RWPE2 (cell line): ENCODE results near the gene SLC12A7.

Source experiments
- ATAC-seq: fragments of 200-7000 bp; cut with Tn5 transposase; 3 replicates; pipeline ENCODE4 v1.9.1; 2021; ENCODE audit warnings: low read depth
- DNase-seq: peaks from one replicate; pipeline ENCODE4 v3.0.0-alpha.2; 2020; ENCODE audit warnings: low spot score
- H3K27ac ChIP-seq: fragments of 450-650 bp; 2 replicates; pipeline ENCODE4 v1.5.1; 2017; ENCODE audit warnings: mild to moderate bottlenecking; ENCODE audit not compliant: poor library complexity, severe bottlenecking
- H3K27me3 ChIP-seq: fragments of 250-450 bp; sonication (Bioruptor Pico); 2 replicates; pipeline ENCODE4 v1.5.1; 2021; ENCODE audit warnings: mild to moderate bottlenecking, moderate library complexity; ENCODE audit not compliant: insufficient read depth, poor library complexity, severe bottlenecking
- H3K36me3 ChIP-seq: fragments of 250-450 bp; sonication (Bioruptor Pico); 2 replicates; pipeline ENCODE4 v1.5.1; 2020; ENCODE audit warnings: low read depth, mild to moderate bottlenecking, moderate library complexity
- H3K4me1 ChIP-seq: fragments of 250-450 bp; sonication (Bioruptor Pico); 2 replicates; pipeline ENCODE4 v1.5.1; 2021; ENCODE audit warnings: mild to moderate bottlenecking, moderate library complexity; ENCODE audit not compliant: insufficient read depth, poor library complexity, severe bottlenecking
- H3K4me3 ChIP-seq: fragments of 250-450 bp; sonication (Bioruptor Pico); 2 replicates; pipeline ENCODE4 v1.5.1; 2021; ENCODE audit warnings: mild to moderate bottlenecking, moderate library complexity; ENCODE audit not compliant: severe bottlenecking
- H3K9me3 ChIP-seq: fragments of 250-450 bp; sonication (Bioruptor Pico); 2 replicates; pipeline ENCODE4 v1.5.1; 2021; ENCODE audit warnings: mild to moderate bottlenecking, moderate library complexity; ENCODE audit not compliant: severe bottlenecking
- TF ChIP-seq, protein P1 (sequence below): fragments of 450-650 bp; IDR thresholded peaks from one replicate; pipeline ENCODE4 v1.5.1; 2017; ENCODE audit warnings: mild to moderate bottlenecking, moderate library complexity; ENCODE audit not compliant: poor library complexity, severe bottlenecking

The SLC12A7 gene

DNA sequence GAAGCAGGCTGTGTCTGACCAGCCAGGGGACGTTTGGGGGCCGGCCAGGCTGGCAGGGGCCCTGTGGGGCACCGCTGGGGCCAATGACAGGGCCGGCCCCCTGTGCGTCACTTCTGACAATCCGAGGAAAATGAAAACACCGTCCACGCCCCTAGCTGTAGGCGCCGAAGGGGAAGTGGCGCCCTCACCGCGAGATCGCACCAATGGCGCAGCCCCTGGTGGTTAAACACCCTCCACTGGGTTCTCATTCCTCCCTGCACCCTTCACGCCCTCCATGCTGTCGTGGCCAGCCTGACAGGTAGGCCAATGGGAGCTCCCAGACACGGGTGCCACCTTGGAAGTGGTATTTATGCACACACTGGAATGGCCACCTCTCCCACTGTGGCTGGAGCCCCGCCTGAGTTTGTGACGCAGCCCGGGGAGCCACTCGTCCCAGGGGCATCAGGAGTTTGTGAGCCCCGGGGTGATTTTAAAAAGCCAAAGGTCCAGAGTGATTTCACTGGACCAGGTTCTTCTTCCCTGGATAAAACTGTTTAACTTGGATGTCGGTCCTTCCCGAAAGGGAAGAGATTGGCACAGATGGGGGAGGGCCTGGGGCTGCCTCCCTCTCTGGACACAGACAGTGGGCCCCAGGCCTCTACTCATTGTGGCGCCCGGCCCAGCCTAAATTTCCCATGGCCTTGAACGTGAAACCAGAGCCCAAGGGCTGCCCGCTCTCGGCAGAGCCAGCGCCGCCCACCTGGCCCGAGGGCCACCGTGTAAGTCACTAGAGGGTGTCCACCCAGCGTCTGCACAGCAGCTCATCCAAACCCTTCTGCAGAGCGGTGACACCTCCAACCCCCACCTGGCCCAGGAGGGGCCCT, 53.5 kb downstream of the SLC12A7 start:
- H3K9me3 ChIP-seq = no peaks in the 10 kb centered on the region
- DNase-seq (no peak), ATAC-seq (no peak)
- no peaks in the 10 kb centered on the region for H3K4me1 ChIP-seq
- no peak overlapping the region for H3K27ac ChIP-seq
- no peaks in the 10 kb centered on the region for H3K27me3 ChIP-seq
- H3K36me3 ChIP-seq = no peaks in the 10 kb centered on the region
- H3K4me3 ChIP-seq = no peak overlapping the region
- TF ChIP-seq, protein P1, sequence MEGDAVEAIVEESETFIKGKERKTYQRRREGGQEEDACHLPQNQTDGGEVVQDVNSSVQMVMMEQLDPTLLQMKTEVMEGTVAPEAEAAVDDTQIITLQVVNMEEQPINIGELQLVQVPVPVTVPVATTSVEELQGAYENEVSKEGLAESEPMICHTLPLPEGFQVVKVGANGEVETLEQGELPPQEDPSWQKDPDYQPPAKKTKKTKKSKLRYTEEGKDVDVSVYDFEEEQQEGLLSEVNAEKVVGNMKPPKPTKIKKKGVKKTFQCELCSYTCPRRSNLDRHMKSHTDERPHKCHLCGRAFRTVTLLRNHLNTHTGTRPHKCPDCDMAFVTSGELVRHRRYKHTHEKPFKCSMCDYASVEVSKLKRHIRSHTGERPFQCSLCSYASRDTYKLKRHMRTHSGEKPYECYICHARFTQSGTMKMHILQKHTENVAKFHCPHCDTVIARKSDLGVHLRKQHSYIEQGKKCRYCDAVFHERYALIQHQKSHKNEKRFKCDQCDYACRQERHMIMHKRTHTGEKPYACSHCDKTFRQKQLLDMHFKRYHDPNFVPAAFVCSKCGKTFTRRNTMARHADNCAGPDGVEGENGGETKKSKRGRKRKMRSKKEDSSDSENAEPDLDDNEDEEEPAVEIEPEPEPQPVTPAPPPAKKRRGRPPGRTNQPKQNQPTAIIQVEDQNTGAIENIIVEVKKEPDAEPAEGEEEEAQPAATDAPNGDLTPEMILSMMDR = no peak

DNA sequence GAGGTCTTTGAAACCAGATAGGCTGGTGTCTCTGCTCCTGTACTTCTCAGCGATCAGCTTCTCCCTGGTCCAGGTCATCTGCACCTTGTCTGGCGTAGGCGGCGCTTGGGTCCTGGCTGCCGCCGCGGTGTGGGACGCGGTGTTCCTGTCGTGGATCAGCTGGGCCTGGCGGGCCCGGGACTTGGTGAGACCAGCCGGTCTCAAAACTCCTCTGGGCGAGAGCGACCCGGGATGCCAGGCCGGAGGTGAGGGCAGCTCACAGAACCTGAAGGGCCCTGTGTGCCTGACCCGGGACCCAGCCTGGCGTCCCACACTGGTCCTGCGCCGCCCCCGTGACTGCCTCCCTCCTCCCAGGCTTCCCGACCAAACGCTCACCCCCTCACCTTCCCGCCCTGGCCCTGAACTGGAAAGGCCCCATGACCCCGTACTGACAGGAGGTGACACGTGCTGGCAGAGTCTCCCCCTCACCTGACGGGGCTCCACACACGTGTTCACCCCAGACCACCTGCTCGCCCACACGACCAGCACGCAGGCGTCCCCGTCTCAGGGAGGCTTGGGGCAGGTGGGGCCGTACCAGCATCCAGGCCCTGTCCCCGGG, 54.3 kb downstream of the SLC12A7 start:
- no peaks in the 10 kb centered on the region for H3K27me3 ChIP-seq
- ATAC-seq (no peak), DNase-seq (no peak)
- H3K4me3 ChIP-seq = no peak overlapping the region
- TF ChIP-seq, protein P1 = no peak
- no peak overlapping the region for H3K27ac ChIP-seq
- no peaks in the 10 kb centered on the region for H3K36me3 ChIP-seq
- no peaks in the 10 kb centered on the region for H3K9me3 ChIP-seq
- H3K4me1 ChIP-seq = no peaks in the 10 kb centered on the region

DNA sequence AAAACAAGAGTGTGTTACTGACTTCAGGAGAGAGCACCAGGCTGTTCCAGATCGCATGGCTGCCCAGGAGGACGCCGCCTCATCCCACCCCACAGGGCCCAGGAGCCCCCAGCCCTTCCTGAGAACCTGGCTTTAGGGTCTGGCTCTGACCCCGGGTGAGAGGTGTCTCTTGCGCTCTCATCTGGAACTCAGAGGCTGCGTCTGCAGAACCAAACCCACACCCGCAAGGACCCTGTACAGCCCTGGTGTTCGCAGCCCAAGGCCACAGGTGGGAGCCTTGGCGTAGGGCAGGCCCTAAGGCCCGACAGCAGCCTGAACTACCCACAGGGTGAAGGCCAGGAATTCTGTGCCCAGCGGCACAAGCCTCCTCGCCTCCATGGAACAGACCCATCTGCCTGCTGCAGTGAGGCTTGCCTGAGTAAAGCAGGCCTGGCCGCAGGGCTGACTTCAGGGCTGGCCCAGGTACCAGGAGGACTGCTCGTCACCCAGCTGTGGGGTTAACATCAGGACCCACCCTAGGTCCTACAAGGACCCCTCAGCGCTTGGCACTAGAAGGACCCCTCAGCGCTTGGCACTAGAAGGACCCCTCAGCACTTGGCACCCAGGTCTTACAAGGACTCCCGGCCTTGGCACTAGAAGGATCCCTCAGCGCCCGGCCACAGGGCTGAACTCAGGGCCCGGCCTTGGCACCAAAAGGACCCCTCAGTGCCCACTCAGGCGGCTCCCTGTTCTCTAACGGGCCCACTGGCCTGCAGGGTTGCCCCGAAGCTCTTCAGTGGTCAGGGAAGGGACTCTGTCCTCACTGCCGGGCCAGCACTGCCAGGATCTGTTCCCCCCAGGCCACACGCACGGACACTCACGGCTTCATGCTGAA, 55.0 kb downstream of the SLC12A7 start:
- DNase-seq (no peak), ATAC-seq (no peak)
- Histone ChIP-seq H3K27me3 (no peaks in the 10 kb centered on the region), H3K9me3 (no peaks in the 10 kb centered on the region), H3K27ac (no peak overlapping the region), H3K4me3 (no peak overlapping the region), H3K4me1 (no peaks in the 10 kb centered on the region), H3K36me3 (no peaks in the 10 kb centered on the region)
- TF ChIP-seq, protein P1 = no peak

DNA sequence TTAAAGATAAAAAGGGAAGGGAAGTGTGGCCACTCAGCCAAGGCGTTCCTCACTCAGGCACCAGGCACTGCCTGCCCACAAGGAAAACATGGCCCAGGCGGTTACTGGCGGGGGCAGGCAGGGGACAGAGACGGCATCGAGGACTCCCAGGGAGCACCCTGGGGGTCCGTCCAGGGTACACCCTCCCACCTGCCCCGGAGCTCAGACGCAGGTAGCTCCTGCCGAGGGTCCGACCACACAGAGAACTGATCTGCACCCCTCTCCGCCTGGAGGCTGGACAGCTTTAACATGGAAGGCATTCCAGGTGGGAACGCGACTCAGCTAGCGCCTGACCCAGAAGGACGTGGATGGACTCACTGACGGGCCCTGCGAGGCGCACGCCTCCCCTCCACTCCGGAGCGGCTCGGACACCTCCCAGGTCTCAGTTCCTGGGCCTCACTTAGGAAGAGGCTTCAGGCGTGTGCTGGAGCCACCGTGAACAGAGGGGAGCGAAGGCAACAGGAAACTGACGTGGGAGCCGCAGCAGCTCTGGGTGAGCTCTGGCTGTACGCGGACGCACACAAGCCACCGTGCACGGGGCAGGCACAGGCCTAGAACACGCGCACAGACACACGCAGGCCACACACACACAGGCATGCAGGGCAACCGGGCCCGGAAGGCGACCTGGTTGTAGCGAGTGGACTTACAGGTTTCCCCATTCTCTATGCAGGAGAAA, 55.8 kb downstream of the SLC12A7 start:
- Histone ChIP-seq H3K27me3 (no peaks in the 10 kb centered on the region), H3K36me3 (no peaks in the 10 kb centered on the region), H3K4me1 (no peaks in the 10 kb centered on the region), H3K27ac (no peak overlapping the region), H3K4me3 (no peak overlapping the region), H3K9me3 (no peaks in the 10 kb centered on the region)
- TF ChIP-seq, protein P1 = no peak
- no peak for ATAC-seq
- DNase-seq = no peak
